CD4-positive, alpha-beta T cell treated with Interleukin-17A for 1 hour (primary cell): ENCODE results near the gene PRND.
"Not testable (repeated sequence)": the region's sequence is repeated elsewhere in the genome, so short reads cannot be mapped to it uniquely, and the experiment has no call there.

Experiments
- DNase-seq: peaks from one replicate; pipeline ENCODE4 v3.0.0-alpha.2; 2020

The PRND gene

GRCh38 chr20:4709261-4710105 is 12.2 kb upstream of the PRND start:
- no peak for DNase-seq

- no peak for DNase-seq
These were observed 11.6 kb upstream of the PRND start for GRCh38 chr20:4710106-4710475.

- DNase-seq = no peak
These were observed 10.2 kb upstream of the PRND start for GRCh38 chr20:4711511-4711910.

DNA sequence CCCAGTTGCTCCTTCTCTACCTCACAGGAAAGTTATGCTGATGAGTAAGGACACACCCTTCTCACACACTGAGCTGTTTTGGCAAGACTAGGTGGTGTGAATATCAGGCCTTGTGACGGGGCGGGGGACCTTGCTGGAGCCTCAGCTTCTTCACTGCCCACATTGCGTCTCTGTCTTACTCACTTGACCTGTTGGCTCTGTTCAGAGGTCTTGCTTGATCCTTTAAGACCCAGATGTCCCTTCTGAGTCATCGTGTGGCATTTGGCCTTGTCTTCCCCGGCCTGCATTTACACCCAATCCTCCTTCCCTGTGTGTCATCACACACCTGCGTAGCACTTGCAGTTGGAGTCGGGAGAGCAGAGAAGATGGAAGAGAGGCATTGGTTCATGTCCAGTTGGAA is 8.3 kb upstream of the PRND start:
- DNase-seq = no peak

GRCh38 chr20:4714818-4715217 is 6.9 kb upstream of the PRND start:
- no peak for DNase-seq

- no peak for DNase-seq
These were observed 3.7 kb upstream of the PRND start for GRCh38 chr20:4717816-4718570.

- no peak for DNase-seq
These were observed 2.5 kb upstream of the PRND start for GRCh38 chr20:4719190-4719589.

DNA sequence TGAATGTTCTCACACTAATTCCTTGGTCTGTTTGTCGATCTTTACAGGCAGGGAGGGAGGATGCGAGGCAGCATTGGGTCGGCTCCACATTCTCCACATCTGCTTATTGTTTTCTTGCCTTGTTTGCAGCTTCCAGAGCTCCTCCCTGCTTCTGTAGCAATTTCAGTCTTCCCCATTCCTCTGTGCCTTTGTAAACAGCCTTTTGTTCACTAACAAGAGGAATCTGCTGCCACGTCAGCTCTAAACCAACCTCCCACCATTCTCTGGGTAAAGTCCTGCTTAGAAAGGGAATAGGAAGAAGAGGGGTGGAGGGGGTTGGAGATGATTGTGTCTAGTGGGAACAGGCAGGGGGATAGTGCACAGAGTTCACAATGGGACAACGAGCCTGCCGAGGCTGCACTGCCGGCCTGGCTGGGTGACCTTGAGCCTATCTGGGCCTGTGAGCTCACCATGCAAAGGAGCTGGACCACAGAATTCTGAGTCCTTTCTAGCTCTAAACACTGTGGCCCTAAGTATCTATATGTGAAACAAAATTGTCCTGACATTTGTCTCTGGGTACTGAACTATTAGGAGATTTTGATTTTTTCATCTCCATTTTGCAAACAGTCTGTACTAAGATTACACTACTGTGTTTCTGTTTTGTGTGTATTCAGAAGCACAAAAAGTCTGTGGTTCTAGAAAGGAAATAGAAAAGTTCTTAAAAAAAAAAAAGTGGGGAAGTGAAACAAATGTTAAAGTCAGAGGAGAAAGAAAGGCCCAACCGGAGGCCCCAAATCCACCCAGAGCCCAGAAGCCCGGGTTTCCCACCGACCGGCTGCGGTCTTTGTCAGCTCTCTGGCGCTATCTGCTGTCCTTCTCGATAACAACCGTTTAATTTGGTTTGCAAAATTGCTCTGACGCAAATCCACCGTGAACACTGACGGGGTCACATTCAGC is 1.4 kb upstream of the PRND start:
- DNase-seq = peak; percentile 83

- no peak for DNase-seq
These were observed 746 bp upstream of the PRND start for GRCh38 chr20:4720977-4721349.

GRCh38 chr20:4722571-4722970 is 862 bp downstream of the PRND start:
- DNase-seq = no peak

- DNase-seq = no peak
These were observed 1.3 kb downstream of the PRND start for GRCh38 chr20:4722993-4723392.

GRCh38 chr20:4723553-4723952 is 1.8 kb downstream of the PRND start:
- not testable (repeated sequence) for DNase-seq

DNA sequence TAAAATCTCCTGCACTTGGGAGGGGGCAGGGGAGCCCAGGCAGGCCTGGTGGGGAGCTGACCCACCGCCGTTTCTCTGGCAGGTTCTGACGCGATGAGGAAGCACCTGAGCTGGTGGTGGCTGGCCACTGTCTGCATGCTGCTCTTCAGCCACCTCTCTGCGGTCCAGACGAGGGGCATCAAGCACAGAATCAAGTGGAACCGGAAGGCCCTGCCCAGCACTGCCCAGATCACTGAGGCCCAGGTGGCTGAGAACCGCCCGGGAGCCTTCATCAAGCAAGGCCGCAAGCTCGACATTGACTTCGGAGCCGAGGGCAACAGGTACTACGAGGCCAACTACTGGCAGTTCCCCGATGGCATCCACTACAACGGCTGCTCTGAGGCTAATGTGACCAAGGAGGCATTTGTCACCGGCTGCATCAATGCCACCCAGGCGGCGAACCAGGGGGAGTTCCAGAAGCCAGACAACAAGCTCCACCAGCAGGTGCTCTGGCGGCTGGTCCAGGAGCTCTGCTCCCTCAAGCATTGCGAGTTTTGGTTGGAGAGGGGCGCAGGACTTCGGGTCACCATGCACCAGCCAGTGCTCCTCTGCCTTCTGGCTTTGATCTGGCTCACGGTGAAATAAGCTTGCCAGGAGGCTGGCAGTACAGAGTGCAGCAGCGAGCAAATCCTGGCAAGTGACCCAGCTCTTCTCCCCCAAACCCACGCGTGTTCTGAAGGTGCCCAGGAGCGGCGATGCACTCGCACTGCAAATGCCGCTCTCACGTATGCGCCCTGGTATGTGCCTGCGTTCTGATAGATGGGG is 3.0 kb downstream of the PRND start:
- DNase-seq = no peak

- no peak for DNase-seq
These were observed 3.5 kb downstream of the PRND start for GRCh38 chr20:4725263-4725550.

GRCh38 chr20:4726710-4727397 is 5.1 kb downstream of the PRND start:
- DNase-seq = peak; percentile 64

DNA sequence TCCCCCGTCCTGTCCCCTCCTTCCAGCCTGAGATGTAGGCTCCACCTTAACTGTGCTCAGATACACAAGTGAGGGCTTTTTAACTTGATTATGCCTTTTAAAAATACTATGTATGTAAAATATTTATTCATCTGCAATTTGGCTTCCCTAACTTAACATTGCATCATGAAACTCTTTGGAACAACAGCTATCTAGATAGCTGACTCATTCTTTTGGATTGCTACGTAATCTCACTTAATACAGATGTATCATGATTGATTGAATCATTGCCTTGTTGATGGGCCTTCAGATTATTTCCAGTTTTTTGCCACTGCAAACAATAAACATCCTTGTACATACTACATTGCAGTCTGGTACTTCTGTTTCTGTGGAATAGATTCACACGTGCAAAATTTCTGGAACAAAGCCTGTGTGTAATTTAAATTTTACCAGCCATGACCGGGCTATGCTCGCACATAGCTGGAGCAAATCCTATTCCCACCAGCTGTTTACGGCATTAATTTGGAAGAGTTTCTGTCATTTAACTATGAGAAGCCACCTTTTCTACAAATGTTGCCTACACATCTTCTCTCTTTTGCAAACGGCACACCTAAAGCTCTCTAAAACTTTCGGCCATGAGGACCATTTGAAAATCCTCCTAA is 6.5 kb downstream of the PRND start:
- no peak for DNase-seq

DNA sequence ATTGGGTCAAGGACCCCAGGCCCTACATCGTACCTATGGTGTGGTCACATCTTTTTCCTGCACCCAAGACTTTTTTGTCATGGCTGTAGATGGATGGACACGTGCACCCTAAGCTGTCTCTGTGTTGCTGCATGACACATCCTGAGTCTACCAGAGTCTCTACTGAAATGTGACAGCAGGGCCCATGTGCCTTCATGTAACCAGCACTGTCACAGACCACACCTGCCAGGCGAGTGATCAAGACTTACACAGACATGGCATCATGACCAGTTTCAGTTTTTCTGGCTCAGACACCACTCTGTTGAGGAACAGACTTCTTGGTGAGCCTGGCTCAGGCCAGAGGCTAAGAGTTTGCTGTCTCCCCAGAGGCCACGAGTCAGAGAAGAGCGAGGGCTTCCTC is 7.6 kb downstream of the PRND start:
- no peak for DNase-seq

DNA sequence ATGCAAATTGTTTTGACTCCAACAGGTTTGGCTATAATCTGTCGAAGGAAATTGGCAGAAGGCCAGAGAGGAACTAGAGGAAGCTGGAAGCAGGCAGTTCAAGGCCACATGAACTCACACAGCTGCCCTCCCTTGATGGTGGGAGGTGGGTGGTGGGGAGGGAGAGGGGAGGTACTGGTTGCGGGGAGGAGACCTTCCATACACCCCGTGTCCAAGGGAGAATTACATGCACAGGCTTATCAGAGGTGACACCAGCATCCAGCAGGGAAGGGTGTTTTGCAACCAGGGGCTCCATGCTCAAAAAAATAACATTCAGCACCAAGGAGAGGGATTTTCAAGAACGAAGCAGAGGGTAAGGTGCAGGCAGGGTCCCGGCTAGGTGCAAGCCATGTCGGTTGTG is 9.1 kb downstream of the PRND start:
- DNase-seq = no peak

DNA sequence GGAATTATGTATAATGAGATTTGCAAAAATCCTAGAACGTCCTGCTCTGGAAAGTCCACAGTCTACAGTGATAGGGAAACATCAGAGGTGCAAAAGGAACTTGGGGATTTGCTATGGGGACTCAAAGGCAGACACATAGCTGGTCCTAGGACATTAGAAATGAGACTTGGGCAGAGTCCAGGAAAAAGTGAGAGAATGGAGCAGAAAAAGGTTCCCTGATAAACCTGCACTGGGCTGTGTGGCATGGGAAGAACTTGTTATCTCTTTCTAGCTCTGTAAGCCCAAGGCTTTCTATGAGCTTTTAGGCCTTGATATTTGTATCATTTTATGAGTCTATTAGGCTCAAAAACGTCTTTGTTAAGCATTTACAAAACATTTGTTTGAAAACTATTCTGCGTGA is 15.2 kb downstream of the PRND start:
- DNase-seq = no peak

DNA sequence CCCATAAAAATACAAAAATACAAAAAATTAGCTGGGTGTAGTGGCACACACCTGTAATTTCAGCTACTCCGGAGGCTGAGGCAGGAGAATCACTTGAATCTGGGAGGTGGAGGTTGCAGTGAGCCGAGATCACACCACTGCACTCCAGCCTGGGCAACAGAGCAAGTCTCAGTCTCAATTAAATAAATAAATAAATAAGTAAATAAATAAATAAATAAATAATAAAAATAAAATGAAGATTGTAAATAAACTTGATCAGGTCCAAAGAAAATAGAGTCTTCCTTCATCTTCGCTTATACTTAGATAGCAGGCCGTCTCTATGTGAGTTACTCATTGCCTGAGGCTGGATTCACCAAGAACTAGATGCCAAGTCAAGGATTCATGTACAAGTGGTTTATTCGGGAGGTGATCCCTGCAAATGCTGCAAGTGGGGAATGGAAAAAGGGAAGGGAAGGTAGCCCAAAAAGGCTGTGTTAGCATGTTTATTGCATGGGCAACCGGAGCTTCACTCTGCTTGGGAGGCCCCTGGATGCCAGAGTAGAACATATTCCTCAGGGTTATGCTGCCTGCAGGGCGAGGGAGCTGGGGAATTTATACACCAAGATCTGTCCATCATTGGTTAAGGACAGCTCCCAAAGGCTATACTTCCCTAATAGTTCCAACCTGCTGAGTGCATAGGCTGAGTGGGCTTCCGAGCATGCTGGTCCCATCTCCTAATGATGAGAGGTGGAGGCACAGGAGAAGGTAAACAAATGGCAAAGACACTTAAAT is 16.3 kb downstream of the PRND start:
- DNase-seq = no peak
